HFFc6 (cell line): ENCODE measurements around the gene SLC7A9. TPM values are rescaled to one million over a fixed set of nuclear protein-coding genes. Genes with fewer than 3 reads are reported as not detected.

Source experiments
- DNase-seq: peaks from one replicate; pipeline ENCODE4 v3.0.0-alpha.2; 2018
- H3K27ac Mint-ChIP-seq: 2 replicates; pipeline ENCODE4 v1.8.0; 2020; ENCODE audit warnings: mild to moderate bottlenecking, mixed read lengths
- H3K27me3 Mint-ChIP-seq: 2 replicates; pipeline ENCODE4 v1.8.0; 2021; ENCODE audit warnings: mild to moderate bottlenecking, moderate library complexity, mixed read lengths; ENCODE audit not compliant: insufficient read depth
- H3K36me3 Mint-ChIP-seq: 2 replicates; pipeline ENCODE4 v1.8.0; 2021; ENCODE audit warnings: low read depth, mixed read lengths
- H3K4me1 Mint-ChIP-seq: 2 replicates; pipeline ENCODE4 v1.8.0; 2020; ENCODE audit warnings: low read depth, mixed read lengths
- H3K4me3 Mint-ChIP-seq: 2 replicates; pipeline ENCODE4 v1.8.0; 2020; ENCODE audit warnings: mild to moderate bottlenecking, moderate library complexity, mixed read lengths
- H3K9me3 Mint-ChIP-seq: 2 replicates; pipeline ENCODE4 v1.8.0; 2020; ENCODE audit warnings: mild to moderate bottlenecking, mixed read lengths
- total RNA-seq, 6 experiments: library from RNA; stranded (reverse); fragmentation: NEBNext Ultra II Directional; extraction: Animal tissue kit (Norgen Biotek cat#: 25700); gene quantifications; 2 replicates in 1 of 6; 3 replicates in 5 of 6; pipeline ENCODE4 v1.2.3, GENCODE V29; 2021
- TF ChIP-seq, protein P1 (sequence below): fragments of 200-600 bp; sonication (generic); IDR thresholded peaks from 2 replicates; pipeline ENCODE4 v1.5.0; 2021; ENCODE audit warnings: antibody characterized with exemption, mild to moderate bottlenecking

The SLC7A9 gene
- total RNA-seq, 6 experiments from 2014 or later: not detected

DNA sequence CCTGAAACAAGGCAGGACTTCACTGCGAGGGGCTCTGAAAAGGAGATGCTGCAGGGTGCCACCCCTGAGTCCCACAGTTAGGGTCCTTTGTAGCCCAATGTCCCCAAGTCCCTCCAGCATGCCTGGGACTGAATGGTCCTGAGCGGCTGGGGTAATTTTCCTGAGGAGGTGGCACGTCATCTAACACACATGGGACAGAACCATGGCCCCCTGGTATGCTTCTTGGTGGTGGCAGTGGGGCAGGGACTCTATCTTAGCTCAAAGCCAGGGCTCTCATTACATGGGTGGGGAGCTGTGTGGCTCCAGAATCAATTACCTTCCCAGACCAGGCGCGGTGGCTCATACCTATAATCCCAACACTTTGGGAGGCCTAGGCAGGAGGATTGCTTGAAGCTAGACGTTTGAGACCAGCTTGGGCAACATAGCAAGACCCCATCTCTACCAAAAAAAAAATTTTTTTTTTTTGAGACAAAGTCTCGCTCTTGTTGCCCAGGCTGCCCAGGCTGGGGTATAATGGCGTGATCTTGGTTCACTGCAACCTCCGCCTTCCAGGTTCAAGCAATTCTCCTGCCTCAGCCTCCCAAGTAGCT is 7.9 kb upstream of the SLC7A9 start:
- peak overlapping the region; percentile 97 for H3K27ac Mint-ChIP-seq
- peaks cover 2% of the 10 kb centered on the region; the same call in 1 of the 2 replicates for H3K27me3 Mint-ChIP-seq
- H3K9me3 Mint-ChIP-seq: no peaks in the 10 kb centered on the region
- TF ChIP-seq, protein P1, sequence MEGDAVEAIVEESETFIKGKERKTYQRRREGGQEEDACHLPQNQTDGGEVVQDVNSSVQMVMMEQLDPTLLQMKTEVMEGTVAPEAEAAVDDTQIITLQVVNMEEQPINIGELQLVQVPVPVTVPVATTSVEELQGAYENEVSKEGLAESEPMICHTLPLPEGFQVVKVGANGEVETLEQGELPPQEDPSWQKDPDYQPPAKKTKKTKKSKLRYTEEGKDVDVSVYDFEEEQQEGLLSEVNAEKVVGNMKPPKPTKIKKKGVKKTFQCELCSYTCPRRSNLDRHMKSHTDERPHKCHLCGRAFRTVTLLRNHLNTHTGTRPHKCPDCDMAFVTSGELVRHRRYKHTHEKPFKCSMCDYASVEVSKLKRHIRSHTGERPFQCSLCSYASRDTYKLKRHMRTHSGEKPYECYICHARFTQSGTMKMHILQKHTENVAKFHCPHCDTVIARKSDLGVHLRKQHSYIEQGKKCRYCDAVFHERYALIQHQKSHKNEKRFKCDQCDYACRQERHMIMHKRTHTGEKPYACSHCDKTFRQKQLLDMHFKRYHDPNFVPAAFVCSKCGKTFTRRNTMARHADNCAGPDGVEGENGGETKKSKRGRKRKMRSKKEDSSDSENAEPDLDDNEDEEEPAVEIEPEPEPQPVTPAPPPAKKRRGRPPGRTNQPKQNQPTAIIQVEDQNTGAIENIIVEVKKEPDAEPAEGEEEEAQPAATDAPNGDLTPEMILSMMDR: no peak
- peaks cover 16% of the 10 kb centered on the region for H3K4me1 Mint-ChIP-seq
- peak overlapping the region; percentile 50 for H3K4me3 Mint-ChIP-seq
- H3K36me3 Mint-ChIP-seq: 0 out of 2 replicates have a peak, but pooled peaks cover 4% of the 10 kb centered on the region
- DNase-seq: no peak

DNA sequence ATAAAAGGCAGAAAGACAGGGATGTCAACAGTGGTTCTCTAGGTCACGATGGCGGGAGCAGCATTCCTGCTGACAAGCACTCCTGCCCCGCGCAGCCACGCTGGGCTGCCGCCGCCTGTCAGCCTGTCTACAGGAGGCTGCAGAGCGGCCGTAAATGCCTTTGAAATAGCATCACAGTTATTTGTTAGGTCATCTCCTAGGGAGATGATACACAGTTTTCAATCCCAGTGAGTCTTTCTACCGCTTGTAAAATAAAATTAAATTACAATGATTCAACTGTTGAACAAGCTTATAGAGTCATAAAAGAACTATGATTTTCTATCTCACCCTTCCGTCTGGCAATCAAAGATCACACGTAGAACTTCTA is 7.3 kb upstream of the SLC7A9 start:
- TF ChIP-seq, protein P1: no peak
- peak; percentile 96 for DNase-seq
- 0 out of 2 replicates have a peak, but pooled peaks cover 4% of the 10 kb centered on the region for H3K36me3 Mint-ChIP-seq
- H3K4me3 Mint-ChIP-seq: peak overlapping the region; percentile 50
- no peaks in the 10 kb centered on the region for H3K9me3 Mint-ChIP-seq
- H3K4me1 Mint-ChIP-seq: peaks cover 16% of the 10 kb centered on the region
- peak overlapping the region; percentile 97 for H3K27ac Mint-ChIP-seq
- peaks cover 2% of the 10 kb centered on the region; the same call in 1 of the 2 replicates for H3K27me3 Mint-ChIP-seq

DNA sequence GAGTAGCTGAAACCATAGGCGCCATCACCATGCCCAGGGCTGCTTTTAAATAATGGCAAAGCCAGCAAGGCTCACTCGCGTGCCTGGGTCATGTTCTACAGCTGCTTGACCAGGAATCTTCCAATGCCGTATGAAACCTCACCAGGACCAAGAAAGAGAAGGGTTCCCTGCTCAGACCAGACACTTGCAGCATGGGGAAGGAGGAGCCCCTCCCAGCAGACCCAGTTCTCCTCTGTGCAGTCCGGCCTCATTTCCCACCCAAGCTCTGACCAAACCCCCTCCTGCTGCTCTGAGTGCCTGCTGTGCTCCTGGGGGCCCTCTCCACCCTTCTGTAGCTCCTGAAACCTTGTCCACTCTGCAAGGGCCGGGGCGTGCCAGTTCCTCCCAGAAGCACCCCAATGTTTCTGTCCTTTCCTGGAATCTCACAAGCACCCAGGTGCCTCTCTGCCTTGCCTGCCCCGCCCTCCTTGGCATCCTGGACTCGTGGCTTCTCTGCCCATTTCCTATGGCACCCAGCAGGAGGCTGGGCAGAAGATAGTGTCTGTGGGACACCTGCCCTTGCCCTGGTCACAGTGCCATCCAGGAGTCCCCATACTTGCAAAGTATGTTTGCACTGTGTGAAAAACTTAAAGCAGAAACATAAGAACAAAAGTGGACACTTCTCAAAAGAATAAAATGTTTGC is 6.8 kb upstream of the SLC7A9 start:
- Mint-ChIP-seq H3K27me3 (peaks cover 2% of the 10 kb centered on the region; the same call in 1 of the 2 replicates), H3K36me3 (0 out of 2 replicates have a peak, but pooled peaks cover 2% of the 10 kb centered on the region), H3K4me3 (peak overlapping the region; percentile 41), H3K9me3 (no peaks in the 10 kb centered on the region), H3K27ac (peak overlapping the region; percentile 97), H3K4me1 (peaks cover 16% of the 10 kb centered on the region)
- DNase-seq: no peak
- TF ChIP-seq, protein P1: no peak

DNA sequence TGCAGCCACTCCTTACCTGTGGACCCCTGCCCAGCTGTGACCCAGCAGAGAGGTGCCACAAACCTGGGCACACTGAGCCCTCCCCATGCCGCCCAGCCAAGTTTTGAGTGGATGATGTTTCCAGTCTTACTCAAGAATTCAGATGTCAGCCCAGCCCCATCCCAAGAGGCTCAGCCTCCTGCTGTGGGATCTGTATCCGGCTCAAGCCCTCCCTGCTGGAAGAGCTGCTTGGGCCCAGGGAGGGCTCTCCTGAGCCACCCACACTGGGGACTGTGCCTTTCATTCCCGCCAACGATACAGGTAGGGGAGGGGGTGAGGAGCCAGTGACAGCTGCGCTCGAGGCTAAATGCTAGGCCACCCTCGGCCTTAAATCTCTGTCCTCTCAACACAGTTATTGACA is 5.9 kb upstream of the SLC7A9 start:
- peaks cover 2% of the 10 kb centered on the region; the same call in 1 of the 2 replicates for H3K27me3 Mint-ChIP-seq
- no peaks in the 10 kb centered on the region for H3K9me3 Mint-ChIP-seq
- no peaks in the 10 kb centered on the region for H3K36me3 Mint-ChIP-seq
- H3K27ac Mint-ChIP-seq: no peak overlapping the region; the same call in 1 of the 2 replicates
- DNase-seq: no peak
- H3K4me3 Mint-ChIP-seq: no peak overlapping the region
- TF ChIP-seq, protein P1: no peak
- peaks cover 16% of the 10 kb centered on the region for H3K4me1 Mint-ChIP-seq

DNA sequence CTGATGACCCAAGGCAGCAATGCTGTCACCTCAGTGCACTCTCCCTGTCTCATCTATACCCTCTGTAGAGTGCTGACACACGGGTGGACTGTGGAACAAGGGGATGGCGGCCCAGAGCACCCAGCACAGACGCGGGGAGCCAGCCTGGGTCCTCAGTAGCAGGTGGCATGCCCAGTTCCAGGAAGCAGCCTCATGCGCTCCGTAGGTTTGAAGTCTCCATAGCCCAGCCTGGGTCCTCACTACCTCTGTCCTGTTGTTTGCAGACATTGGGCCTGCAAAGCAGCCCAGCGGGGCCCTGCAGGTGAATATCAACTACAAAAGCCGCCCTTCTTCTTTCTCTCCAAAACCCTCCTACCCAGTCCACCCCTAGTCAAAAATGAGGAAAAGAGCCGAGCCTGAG is 5.0 kb upstream of the SLC7A9 start:
- TF ChIP-seq, protein P1: no peak
- H3K27ac Mint-ChIP-seq: no peak overlapping the region
- H3K27me3 Mint-ChIP-seq: peaks cover 2% of the 10 kb centered on the region; the same call in 1 of the 2 replicates
- H3K4me1 Mint-ChIP-seq: peaks cover 16% of the 10 kb centered on the region
- no peak overlapping the region for H3K4me3 Mint-ChIP-seq
- H3K36me3 Mint-ChIP-seq: no peaks in the 10 kb centered on the region
- no peaks in the 10 kb centered on the region for H3K9me3 Mint-ChIP-seq
- DNase-seq: no peak
